ENCODE data around the gene DNM3. TPM values are rescaled to one million over a fixed set of nuclear protein-coding genes. Genes with fewer than 3 reads are reported as not detected.
"Not testable (repeated sequence)": the region's sequence is repeated elsewhere in the genome, so short reads cannot be mapped to it uniquely, and the experiment has no call there.

DNM3 gene
- polyA plus RNA-seq, 3 donors = 4.1 to 6.3 (median 4.4) TPM

DNA sequence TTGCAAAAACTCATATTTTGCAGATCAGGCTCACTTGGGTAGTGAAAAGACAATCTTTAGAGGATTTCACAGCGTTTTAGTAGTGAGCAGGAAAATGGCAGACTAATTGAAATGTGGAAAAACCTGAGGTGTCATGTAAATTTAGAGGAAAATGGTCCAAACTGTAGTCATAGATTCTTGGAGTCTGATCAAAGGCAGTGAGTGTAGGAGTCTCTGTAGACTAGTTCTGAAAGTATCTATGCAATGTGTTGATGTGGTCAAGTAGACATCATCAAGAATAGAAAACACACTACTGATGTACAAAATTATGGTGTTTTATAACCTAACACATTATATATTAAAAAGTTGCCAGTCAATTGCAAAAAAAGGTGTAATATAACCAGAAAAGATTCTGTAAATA is 436.0 kb downstream of the DNM3 start:
- no peak for DNase-seq

- DNase-seq = no peak
These were observed 436.7 kb downstream of the DNM3 start for GRCh38 chr1:172277989-172278388.

DNA sequence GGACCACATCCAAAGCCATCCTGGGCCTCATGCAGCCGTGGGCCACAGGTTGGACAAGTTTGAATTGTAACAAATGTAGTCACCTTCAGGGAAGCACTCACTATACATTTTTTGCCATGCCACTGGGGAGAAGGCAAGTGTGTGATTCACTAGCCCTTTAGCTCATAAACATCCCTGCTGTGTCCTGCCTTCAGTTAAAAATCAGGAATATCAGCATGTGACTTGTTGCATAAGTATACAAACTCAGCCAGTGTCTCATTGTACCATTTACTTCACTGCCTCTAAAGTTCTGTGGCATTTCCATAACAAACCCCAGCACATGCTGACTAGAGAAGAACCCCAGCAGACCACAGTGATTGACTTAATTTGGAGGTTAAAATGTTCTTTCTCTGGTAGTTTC is 437.2 kb downstream of the DNM3 start:
- no peak for DNase-seq

- no peak for DNase-seq
These were observed 438.8 kb downstream of the DNM3 start for GRCh38 chr1:172279939-172280636.

- no peak for DNase-seq
These were observed 442.5 kb downstream of the DNM3 start for GRCh38 chr1:172283766-172284165.

DNA sequence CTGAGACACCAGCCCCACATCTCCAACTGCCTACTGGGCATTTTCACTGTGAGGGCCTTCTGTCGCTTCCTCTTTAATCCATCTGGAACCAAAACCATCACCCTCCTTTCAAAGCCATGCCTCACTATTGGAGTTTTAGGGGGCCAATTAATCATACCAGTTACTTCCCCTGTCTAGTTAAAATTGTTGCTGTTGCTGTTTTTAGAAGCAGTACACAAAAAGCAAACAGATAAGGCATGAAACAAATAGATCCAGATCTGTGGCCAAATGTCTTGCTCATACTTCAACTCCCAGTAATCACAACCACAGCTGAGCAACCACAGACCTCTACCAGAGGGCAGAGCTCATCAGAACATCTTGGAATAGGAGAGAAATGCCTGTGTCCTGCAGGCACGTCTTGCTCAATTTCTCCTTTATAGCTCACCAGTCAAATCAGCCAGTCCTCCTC is 445.4 kb downstream of the DNM3 start:
- no peak for DNase-seq

GRCh38 chr1:172287208-172287607 is 445.9 kb downstream of the DNM3 start:
- no peak for DNase-seq

- no peak for DNase-seq
These were observed 447.3 kb downstream of the DNM3 start for GRCh38 chr1:172288581-172288980.

DNA sequence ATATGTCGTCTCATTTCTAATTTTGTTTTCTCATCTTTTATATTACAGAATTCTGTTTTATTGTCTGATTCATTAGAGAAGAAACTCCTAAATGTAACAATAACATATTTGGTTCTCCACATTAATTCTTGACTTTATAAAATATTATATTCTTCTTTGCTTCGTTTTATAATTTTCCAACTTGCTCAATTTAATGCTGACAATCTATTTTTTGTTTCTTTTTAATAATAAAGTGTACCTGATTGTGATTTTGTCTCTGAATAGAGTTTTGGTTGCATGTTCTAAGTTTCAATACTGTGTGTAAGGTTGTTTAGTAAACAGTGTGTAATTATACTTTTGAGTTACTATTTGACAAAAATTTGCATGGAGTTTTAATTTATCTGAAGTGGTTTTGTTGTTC is 448.1 kb downstream of the DNM3 start:
- DNase-seq = no peak

DNA sequence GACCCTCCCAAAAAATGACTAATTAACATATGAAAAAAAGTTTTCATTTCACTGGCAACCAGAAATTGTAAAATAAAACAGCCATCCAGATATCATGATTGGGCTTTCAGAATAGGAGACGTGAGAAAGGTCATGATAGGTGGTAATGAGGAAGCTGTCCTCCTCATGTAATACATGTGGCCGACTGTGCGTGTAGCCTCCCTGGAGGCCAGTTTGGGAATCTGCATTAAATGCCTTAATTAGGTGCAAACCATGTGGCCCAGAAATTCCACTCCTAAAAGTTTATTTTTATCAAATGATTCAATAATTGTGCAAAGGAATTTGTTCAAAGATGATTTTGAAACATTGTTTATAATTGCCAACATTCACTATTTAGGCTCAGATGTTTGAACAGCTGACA is 451.5 kb downstream of the DNM3 start:
- DNase-seq = no peak

- no peak for DNase-seq
These were observed 452.1 kb downstream of the DNM3 start for GRCh38 chr1:172293429-172293828.

GRCh38 chr1:172298141-172298540 is 456.8 kb downstream of the DNM3 start:
- no peak for DNase-seq

- no peak for DNase-seq
These were observed 457.6 kb downstream of the DNM3 start for GRCh38 chr1:172298911-172299310.

DNA sequence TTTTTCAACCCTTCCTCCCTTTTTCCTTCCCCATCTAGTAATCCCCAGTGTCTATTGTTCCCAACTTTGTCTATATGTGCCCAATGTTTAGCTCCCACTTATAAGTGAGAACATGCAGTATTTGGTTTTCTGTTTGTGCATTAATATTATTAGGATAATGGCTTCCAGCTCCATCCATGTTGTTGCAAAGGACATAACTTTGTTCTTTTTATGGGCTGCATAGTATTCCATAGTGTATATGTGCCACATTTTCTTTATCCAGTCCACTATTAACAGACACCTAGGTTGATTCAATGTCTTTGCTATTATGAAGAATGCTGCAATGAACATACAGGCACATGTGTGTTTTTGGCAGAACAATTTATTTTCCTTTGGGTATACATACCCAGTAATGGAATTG is 458.2 kb downstream of the DNM3 start:
- DNase-seq = no peak

GRCh38 chr1:172307508-172307907 is 466.2 kb downstream of the DNM3 start:
- not testable (repeated sequence) for DNase-seq

- DNase-seq = no peak
These were observed 466.8 kb downstream of the DNM3 start for GRCh38 chr1:172308142-172308541.

DNA sequence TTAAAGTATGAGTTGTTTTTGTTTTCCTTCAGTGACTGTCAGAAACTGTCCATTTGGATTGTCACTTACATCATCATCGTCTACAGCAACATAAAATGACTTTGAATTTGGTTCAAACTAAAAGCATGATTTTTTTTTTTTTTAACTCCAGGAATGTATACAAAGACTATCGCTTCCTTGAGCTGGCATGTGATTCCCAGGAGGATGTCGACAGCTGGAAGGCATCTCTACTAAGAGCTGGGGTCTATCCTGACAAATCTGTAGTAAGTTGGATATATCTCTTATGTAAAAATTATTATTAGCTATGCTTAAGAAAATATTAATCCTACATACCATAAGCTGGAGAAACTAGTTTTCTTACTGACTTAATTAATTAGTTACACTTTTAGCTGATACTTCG is 467.3 kb downstream of the DNM3 start:
- no peak for DNase-seq

DNA sequence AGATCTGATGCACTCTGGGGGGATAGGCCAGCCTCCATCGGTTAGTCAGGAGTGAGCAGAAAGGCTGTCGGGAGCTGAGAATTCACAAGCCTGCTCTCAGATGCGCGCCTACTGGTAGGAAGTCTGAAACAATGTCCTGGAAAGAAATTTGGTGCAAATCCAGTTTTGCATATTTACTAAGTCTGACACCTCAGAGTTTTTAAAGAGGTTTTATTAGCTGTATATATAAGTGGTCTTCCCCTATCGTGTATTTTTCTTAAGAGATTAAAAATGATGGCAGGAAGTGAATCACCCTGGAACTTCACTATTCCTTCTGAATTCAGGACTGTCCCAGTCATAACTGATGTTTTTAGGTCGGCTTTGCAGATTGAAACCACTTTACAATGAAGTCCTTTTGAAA is 479.4 kb downstream of the DNM3 start:
- no peak for DNase-seq

DNA sequence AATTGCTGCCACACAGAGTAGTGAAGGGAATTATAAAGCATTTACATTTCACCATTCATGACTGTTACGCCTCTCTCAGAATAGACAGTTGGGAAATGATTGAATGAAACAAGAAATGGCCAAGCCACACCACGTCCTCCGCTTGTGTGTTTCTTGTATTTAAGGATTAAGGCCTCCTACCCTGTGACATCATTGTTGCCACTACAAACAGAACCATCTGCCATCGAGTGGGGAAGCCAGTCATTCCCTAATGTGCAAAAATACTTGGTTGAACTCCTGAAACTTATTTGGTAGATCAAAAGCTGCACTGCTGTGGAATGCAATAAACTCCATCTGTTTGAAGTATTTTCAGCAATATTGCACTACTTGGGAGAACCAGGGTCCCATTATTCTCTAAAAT is 480.2 kb downstream of the DNM3 start:
- DNase-seq = no peak

DNA sequence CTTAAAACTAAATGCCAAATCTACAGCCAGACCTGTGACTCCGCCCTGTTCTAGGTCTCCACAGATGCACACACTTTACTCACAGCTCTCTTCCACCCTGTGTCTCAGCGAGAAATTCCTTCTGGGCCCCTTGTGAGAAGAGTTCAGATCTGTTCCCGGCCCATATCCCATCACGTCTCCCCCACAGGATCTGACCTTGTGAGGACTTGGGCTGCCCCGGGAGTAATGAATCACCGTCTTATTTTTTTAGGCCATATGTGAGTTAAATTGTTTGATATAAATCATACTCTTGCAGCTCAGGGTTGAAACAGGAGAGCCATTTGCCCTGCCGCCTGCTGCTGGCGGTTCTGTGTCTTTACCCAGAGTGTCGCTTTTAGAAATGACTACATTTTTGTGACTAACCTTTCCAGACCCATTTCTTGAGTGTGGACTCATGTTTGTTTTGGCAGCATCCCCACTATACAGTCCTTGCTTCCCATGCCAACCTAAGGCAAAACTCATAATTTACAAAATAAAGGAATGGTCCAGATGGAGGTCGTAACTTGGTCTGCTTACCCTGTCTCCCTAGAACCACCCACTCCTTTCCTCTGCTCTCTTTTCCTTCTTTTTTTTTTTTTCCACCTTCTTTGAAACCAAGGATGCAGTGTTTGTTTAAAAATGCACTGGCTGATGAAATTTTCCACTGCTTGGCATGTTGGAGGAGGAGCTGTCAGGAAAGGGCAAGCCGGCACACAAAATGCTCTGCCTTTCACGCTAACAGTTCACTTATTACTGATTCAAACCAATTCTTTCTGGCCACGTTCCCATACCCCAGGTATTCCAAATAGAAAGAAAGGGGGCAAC is 481.1 kb downstream of the DNM3 start:
- peak; percentile 83 for DNase-seq

DNA sequence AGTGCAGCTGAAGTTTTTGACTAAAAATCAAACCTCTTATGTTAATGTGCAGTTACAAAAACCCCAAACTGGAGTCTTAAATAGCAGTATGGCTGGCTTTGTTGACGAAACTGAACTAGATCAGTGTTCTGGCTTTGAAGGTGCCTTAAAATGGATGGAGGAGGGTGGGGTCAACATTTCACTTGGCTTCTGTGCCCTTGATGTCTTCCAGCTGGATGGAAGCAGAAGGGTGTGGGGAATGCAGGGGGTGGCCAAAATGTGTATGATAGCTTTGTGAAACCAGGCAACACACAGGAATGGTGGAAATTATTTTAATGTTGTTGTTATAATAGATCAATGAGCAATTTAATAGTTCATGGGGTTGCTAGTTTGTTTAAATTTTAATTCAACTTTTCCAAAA is 482.4 kb downstream of the DNM3 start:
- DNase-seq = no peak

GRCh38 chr1:172324086-172324485 is 482.8 kb downstream of the DNM3 start:
- DNase-seq = no peak

DNA sequence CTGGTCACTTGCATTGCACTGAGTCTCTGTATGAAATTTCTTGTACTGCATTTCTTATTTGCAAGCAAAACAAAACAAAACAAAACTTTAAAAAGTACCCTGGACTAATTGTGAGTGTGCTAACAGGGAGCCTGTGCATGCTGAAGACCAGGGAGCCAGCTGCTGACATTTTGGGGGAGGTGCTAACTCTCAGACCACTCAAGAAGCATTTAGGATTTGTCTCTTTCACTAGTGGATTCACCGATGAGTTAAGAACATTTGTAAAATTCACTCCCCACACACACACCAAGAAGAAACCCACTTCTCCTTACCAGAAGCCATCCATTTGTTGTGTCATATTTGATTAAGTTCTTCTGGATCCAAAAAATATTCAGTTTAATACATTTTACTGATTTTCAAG is 483.5 kb downstream of the DNM3 start:
- DNase-seq = no peak

GRCh38 chr1:172325531-172325930 is 484.2 kb downstream of the DNM3 start:
- DNase-seq = no peak

All from renal pelvis (tissue), 4 donors.